ENCODE measurements around the gene COP1. TPM values are rescaled to one million over a fixed set of nuclear protein-coding genes. Genes with fewer than 3 reads are reported as not detected.

Gene COP1
- polyA plus RNA-seq, 2 of the 4 experiments (the other 2 are of a cell fraction): 21.9 to 42.0 TPM

- TF ChIP-seq, protein P1, sequence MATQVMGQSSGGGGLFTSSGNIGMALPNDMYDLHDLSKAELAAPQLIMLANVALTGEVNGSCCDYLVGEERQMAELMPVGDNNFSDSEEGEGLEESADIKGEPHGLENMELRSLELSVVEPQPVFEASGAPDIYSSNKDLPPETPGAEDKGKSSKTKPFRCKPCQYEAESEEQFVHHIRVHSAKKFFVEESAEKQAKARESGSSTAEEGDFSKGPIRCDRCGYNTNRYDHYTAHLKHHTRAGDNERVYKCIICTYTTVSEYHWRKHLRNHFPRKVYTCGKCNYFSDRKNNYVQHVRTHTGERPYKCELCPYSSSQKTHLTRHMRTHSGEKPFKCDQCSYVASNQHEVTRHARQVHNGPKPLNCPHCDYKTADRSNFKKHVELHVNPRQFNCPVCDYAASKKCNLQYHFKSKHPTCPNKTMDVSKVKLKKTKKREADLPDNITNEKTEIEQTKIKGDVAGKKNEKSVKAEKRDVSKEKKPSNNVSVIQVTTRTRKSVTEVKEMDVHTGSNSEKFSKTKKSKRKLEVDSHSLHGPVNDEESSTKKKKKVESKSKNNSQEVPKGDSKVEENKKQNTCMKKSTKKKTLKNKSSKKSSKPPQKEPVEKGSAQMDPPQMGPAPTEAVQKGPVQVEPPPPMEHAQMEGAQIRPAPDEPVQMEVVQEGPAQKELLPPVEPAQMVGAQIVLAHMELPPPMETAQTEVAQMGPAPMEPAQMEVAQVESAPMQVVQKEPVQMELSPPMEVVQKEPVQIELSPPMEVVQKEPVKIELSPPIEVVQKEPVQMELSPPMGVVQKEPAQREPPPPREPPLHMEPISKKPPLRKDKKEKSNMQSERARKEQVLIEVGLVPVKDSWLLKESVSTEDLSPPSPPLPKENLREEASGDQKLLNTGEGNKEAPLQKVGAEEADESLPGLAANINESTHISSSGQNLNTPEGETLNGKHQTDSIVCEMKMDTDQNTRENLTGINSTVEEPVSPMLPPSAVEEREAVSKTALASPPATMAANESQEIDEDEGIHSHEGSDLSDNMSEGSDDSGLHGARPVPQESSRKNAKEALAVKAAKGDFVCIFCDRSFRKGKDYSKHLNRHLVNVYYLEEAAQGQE (IDR thresholded peaks at IDR 0.05): no peak
Measured at GRCh38 chr1:176222196-176222595, 15.1 kb upstream of the COP1 start (continued).

DNA sequence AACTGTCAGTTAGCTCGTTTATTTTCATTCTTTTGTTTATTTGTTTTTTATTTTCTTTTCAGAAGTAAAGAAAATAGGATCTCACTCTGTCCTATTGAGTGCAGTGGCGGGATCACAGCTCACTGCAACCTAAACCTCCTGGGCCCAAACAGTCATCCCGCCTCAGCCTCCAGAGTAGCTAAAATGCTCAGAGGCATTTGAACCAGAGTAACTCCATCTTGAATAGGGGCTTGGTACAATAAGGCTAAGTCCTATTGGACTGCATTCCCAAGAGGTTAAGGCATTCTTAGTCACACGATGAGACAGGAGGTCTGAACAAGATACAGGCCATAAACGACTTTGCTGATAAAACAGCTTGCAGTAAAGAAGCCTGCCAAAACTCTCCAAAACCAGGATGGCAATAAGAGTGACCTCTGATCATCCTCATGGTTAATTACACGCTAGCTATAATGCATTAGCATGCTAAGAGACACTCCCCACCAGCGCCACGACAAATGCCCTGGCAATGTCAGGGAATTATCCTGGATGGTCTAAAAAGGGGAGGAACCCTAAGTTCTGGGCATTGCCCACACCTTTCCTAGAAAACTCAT lies 13.1 kb upstream of the COP1 start:
- POLR2A ChIA-PET: interaction anchor here (2.2 kb wide), 1 partner anchor 13 kb away, joined by 10 read pairs; the partner anchor contains the start of gene COP1
- DNase-seq (ENCODE audit: low read depth in 1 of 2, low spot score in 1 of 2): no peak
- H3K4me1 ChIP-seq: no peaks in the 10 kb centered on the region
- H3K4me3 ChIP-seq: no peak overlapping the region
- CTCF ChIA-PET: interaction anchor here (0.9 kb wide), 1 partner anchor 16 kb away, joined by 3 read pairs; no protein-coding TSS in a partner anchor
- no peak for TF ChIP-seq SREBF2 (IDR thresholded peaks at IDR 0.05)
- TF ChIP-seq MYC (IDR thresholded peaks at IDR 0.05; ENCODE audit: borderline replicate concordance, low read length): no peak
- TF ChIP-seq BCL3 (IDR thresholded peaks at IDR 0.05): no peak
- TF ChIP-seq FOXS1 (CRISPR knock-in tag; IDR thresholded peaks at IDR 0.05): no peak
- TF ChIP-seq NFE2L2 (conservative IDR thresholded peaks at IDR 0.05; ENCODE audit: low read length): no peak
- no peak for TF ChIP-seq USF2 (IDR thresholded peaks at IDR 0.05)
- no peak for TF ChIP-seq JUN (IDR thresholded peaks at IDR 0.05)
- TF ChIP-seq TP53 (CRISPR knock-in tag; IDR thresholded peaks at IDR 0.05): no peak
- TF ChIP-seq, protein P2, sequence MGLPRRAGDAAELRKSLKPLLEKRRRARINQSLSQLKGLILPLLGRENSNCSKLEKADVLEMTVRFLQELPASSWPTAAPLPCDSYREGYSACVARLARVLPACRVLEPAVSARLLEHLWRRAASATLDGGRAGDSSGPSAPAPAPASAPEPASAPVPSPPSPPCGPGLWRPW (IDR thresholded peaks at IDR 0.05): no peak
- no peak for TF ChIP-seq NR3C1 (IDR thresholded peaks at IDR 0.05)
- TF ChIP-seq, protein P3, sequence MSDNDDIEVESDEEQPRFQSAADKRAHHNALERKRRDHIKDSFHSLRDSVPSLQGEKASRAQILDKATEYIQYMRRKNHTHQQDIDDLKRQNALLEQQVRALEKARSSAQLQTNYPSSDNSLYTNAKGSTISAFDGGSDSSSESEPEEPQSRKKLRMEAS (IDR thresholded peaks at IDR 0.05): no peak
- no peak for TF ChIP-seq ZC3H11A (IDR thresholded peaks at IDR 0.05)
- no peak for TF ChIP-seq TFCP2L1 (CRISPR knock-in tag; IDR thresholded peaks at IDR 0.05)
- TF ChIP-seq CBX2 (IDR thresholded peaks at IDR 0.05; ENCODE audit: borderline replicate concordance, low read depth): no peak
- H3K4me2 ChIP-seq: no peak overlapping the region
- H3K27ac ChIP-seq: no peak overlapping the region
- no peaks in the 10 kb centered on the region for H3K9me3 ChIP-seq
- ATAC-seq: no peak
- FAIRE-seq: no peak
- 57% methylated on average over 8 of the region's 8 CpGs for WGBS (ENCODE audit: missing lambda C conversion rate)

DNA sequence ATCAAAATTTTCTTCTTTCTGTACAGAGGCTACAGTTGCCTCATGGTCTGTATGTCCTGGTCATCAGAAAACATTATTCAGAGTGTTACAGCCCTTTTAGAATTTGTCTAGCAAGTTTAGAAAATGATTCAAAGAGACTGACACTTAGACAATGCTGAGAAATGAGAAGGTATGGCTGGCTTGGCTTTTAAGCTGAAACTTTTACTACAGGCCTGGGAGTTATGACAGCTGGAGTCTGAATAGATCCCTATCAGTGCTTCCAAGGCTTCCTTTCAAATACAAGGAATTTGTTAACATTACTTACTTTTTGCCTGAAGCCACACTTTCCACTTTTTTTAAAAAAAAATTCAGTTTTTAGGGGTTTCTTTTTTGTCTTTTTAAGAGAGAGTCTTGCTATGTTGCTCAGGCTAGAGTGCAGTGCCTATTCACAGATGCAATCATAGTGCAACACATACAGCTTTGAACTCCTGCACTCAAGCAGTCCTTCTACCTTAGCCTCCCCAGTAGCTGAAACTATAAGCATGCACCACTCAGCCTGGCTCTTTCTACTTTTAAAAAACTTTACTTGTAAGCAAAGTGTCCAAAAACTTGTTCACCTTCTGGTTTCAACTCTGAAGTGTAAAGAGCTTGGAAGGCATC lies 10.5 kb upstream of the COP1 start:
- no peak; a peak in 1 of 6 replicates for ATAC-seq
- Histone ChIP-seq H3K4me2 (no peak overlapping the region), H3K4me1 (no peaks in the 10 kb centered on the region), H3K27ac (no peak overlapping the region), H3K4me3 (no peak overlapping the region), H3K9me3 (no peaks in the 10 kb centered on the region)
- ChIA-PET CTCF (no interaction called here), POLR2A (interaction anchor here (3.2 kb wide), 1 partner anchor 10 kb away, joined by 12 read pairs; the partner anchor contains the start of gene COP1)
- FAIRE-seq: no peak
- DNase-seq (ENCODE audit: low read depth in 1 of 2, low spot score in 1 of 2): no peak
- TF ChIP-seq, protein P3 (IDR thresholded peaks at IDR 0.05): no peak
- TF ChIP-seq RNF2 (IDR thresholded peaks at IDR 0.05; ENCODE audit: borderline replicate concordance, low read depth): no peak
- TF ChIP-seq JUN (IDR thresholded peaks at IDR 0.05): no peak
- no peak for TF ChIP-seq HDAC2 (IDR thresholded peaks at IDR 0.05)
- TF ChIP-seq ZSCAN20 (CRISPR knock-in tag; IDR thresholded peaks at IDR 0.05): no peak
- no peak for TF ChIP-seq MAFK (IDR thresholded peaks at IDR 0.05; ENCODE audit: partially characterized antibody)
- no peak for TF ChIP-seq CBX8 (IDR thresholded peaks at IDR 0.05)
- TF ChIP-seq FOSL2 (IDR thresholded peaks at IDR 0.05): no peak
- no peak for TF ChIP-seq FOSL2 (CRISPR knock-in tag; IDR thresholded peaks at IDR 0.05)
- TF ChIP-seq POLR2AphosphoS2 (conservative IDR thresholded peaks at IDR 0.05; ENCODE audit: low read length): no peak
- TF ChIP-seq SMC3 (IDR thresholded peaks at IDR 0.05): no peak
- TF ChIP-seq FOSB (CRISPR knock-in tag; IDR thresholded peaks at IDR 0.05): no peak
- no peak for TF ChIP-seq ESRRA (IDR thresholded peaks at IDR 0.05; ENCODE audit: borderline replicate concordance, low read length)
- no peak for TF ChIP-seq NPAS2 (CRISPR knock-in tag; IDR thresholded peaks at IDR 0.05; ENCODE audit: borderline replicate concordance)
- TF ChIP-seq EHMT2 (IDR thresholded peaks at IDR 0.05; ENCODE audit: low read depth): no peak
- TF ChIP-seq CTCF (IDR thresholded peaks at IDR 0.05): no peak

Data from A549 (cell line).